Erythroblast (primary cell): ENCODE measurements around the gene INF2.

Experiments
- GATA1 ChIP-seq: IDR thresholded peaks from 2 replicates; pipeline ENCODE4 v1.6.1; 2011; ENCODE audit warnings: low read depth, mild to moderate bottlenecking, control low read depth, low read length, moderate library complexity
- POLR2A ChIP-seq: IDR thresholded peaks from 2 replicates; pipeline ENCODE4 v1.6.1; 2011; ENCODE audit warnings: mild to moderate bottlenecking, low read length

- no peak for TF ChIP-seq POLR2A
- TF ChIP-seq GATA1, result no peak
Observed at GRCh38 chr14:104708606-104709268, 19.3 kb downstream of the INF2 start.
